HG03103 (cell line): ENCODE data around the gene MAP3K8.

Experiments used
- ATAC-seq: cut with Tn5 transposase; IDR thresholded peaks from one replicate; pipeline ENCODE4 v1.9.1; 2021; ENCODE audit warnings: low read depth; ENCODE audit not compliant: unreplicated experiment

The MAP3K8 gene

GRCh38 chr10:30488316-30488715 is 54.3 kb downstream of the MAP3K8 start:
- ATAC-seq: no peak

GRCh38 chr10:30489346-30489745 is 55.4 kb downstream of the MAP3K8 start:
- no peak for ATAC-seq

- no peak for ATAC-seq
Observed at GRCh38 chr10:30490289-30491000, 56.5 kb downstream of the MAP3K8 start.

- no peak for ATAC-seq
Observed at GRCh38 chr10:30491204-30491915, 57.4 kb downstream of the MAP3K8 start.

GRCh38 chr10:30491916-30492515 is 58.0 kb downstream of the MAP3K8 start:
- ATAC-seq: no peak

GRCh38 chr10:30493609-30494530 is 59.9 kb downstream of the MAP3K8 start:
- ATAC-seq: no peak

GRCh38 chr10:30494558-30494957 is 60.6 kb downstream of the MAP3K8 start:
- no peak for ATAC-seq

- ATAC-seq: no peak
Observed at GRCh38 chr10:30495687-30496086, 61.7 kb downstream of the MAP3K8 start.

GRCh38 chr10:30499816-30500215 is 65.8 kb downstream of the MAP3K8 start:
- no peak for ATAC-seq

- ATAC-seq: no peak
Observed at GRCh38 chr10:30500534-30500933, 66.5 kb downstream of the MAP3K8 start.

- ATAC-seq: no peak
Observed at GRCh38 chr10:30500963-30501504, 67.0 kb downstream of the MAP3K8 start.

- peak; percentile 71 for ATAC-seq
Observed at GRCh38 chr10:30502266-30503060, 68.5 kb downstream of the MAP3K8 start.

GRCh38 chr10:30503700-30504266 is 69.8 kb downstream of the MAP3K8 start:
- ATAC-seq: no peak

GRCh38 chr10:30505543-30506298 is 71.7 kb downstream of the MAP3K8 start:
- ATAC-seq: no peak

GRCh38 chr10:30509508-30509907 is 75.5 kb downstream of the MAP3K8 start:
- ATAC-seq: no peak

- ATAC-seq: peak; percentile 80
Observed at GRCh38 chr10:30510184-30510931, 76.4 kb downstream of the MAP3K8 start.

- peak; percentile 36 for ATAC-seq
Observed at GRCh38 chr10:30510932-30511700, 77.1 kb downstream of the MAP3K8 start.
